Calu3 (cell line): ENCODE results near the gene TBPL2. TPM values are rescaled to one million over a fixed set of nuclear protein-coding genes. Genes with fewer than 3 reads are reported as not detected.

Source experiments
- BruUV-seq: library from RNA; stranded (reverse); fragments of 400-500 nt; replicated peaks from 2 replicates; lab custom pipeline; 2021; lab: Mats Ljungman, UMichigan
- CTCF ChIA-PET: fragments of 300-600 bp; sonication (Branson Sonifier 250); formaldehyde crosslinking; loops from one replicate; lab custom pipeline; 2022; ENCODE audit warnings: antibody characterized with exemption; lab: Charles Lee
- DNase-seq: peaks from one replicate; pipeline ENCODE4 v3.0.0; 2022
- H3K27ac Mint-ChIP-seq: one replicate; pipeline ENCODE4 v1.8.0; 2022; ENCODE audit warnings: mixed read lengths; ENCODE audit not compliant: unreplicated experiment
- H3K27me3 Mint-ChIP-seq: one replicate; pipeline ENCODE4 v1.8.0; 2022; ENCODE audit warnings: mixed read lengths; ENCODE audit not compliant: unreplicated experiment
- H3K36me3 Mint-ChIP-seq: one replicate; pipeline ENCODE4 v1.8.0; 2022; ENCODE audit warnings: mild to moderate bottlenecking, moderate library complexity, mixed read lengths; ENCODE audit not compliant: insufficient read depth, unreplicated experiment
- H3K4me1 Mint-ChIP-seq: one replicate; pipeline ENCODE4 v1.8.0; 2022; ENCODE audit warnings: mild to moderate bottlenecking, low read depth, mixed read lengths; ENCODE audit not compliant: unreplicated experiment
- H3K4me3 Mint-ChIP-seq: one replicate; pipeline ENCODE4 v1.8.0; 2022; ENCODE audit warnings: mild to moderate bottlenecking, low read depth, moderate library complexity, mixed read lengths; ENCODE audit not compliant: unreplicated experiment
- H3K9me3 Mint-ChIP-seq: one replicate; pipeline ENCODE4 v1.8.0; 2022; ENCODE audit warnings: low read depth, mixed read lengths; ENCODE audit not compliant: unreplicated experiment
- intact Hi-C: fragments of 100-400 bp; cut with micrococcal nuclease; formaldehyde crosslinking; loops from one replicate; pipeline ENCODE4 v1.10.0; 2022; ENCODE audit not compliant: unreplicated experiment
- total RNA-seq: library from RNA; stranded (reverse); gene quantifications from 2 replicates; pipeline ENCODE4 v1.2.3, GENCODE V29; 2022
- TF ChIP-seq, protein P1 (sequence below): fragments of 200-600 bp; IDR thresholded peaks from one replicate; pipeline ENCODE4 v1.8.0; 2022; ENCODE audit warnings: antibody characterized with exemption; ENCODE audit not compliant: unreplicated experiment

TBPL2 gene
- total RNA-seq, 1 experiment from 2014 or later: not detected

DNA sequence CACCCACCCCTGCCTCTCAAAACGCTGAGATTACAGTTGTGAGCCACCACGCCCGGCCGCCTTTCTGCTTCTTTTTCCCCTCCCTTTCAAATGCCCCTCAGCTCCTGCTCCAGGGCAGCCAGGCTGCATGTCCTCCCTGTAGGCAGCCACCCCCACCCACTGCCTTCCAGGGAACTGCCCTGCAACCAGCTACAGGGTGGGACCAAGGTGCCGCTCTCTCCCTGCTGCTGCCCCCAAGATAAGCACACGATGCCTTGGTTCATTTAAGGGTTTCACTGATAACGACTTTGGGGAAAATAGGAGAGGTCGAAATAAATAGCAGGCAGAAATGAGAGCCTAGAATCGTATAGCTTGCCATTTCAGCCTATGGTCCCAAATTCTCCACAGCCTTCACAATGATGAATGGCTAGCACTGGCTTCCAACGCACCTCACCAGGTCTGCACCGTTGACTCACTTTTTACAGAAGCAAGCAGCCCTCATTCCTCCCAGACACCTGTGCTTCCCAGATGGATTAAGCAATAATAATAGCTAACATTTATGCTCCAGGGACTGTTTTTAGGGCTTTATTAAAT lies 69.4 kb downstream of the TBPL2 start:
- Mint-ChIP-seq H3K9me3 (no peaks in the 10 kb centered on the region), H3K4me3 (no peak overlapping the region), H3K27ac (no peak overlapping the region), H3K36me3 (peaks cover 10% of the 10 kb centered on the region), H3K27me3 (no peaks in the 10 kb centered on the region), H3K4me1 (no peaks in the 10 kb centered on the region)
- CTCF ChIA-PET: no interaction called here
- intact Hi-C loops: no loop called here
- no peak for DNase-seq
- TF ChIP-seq, protein P1, sequence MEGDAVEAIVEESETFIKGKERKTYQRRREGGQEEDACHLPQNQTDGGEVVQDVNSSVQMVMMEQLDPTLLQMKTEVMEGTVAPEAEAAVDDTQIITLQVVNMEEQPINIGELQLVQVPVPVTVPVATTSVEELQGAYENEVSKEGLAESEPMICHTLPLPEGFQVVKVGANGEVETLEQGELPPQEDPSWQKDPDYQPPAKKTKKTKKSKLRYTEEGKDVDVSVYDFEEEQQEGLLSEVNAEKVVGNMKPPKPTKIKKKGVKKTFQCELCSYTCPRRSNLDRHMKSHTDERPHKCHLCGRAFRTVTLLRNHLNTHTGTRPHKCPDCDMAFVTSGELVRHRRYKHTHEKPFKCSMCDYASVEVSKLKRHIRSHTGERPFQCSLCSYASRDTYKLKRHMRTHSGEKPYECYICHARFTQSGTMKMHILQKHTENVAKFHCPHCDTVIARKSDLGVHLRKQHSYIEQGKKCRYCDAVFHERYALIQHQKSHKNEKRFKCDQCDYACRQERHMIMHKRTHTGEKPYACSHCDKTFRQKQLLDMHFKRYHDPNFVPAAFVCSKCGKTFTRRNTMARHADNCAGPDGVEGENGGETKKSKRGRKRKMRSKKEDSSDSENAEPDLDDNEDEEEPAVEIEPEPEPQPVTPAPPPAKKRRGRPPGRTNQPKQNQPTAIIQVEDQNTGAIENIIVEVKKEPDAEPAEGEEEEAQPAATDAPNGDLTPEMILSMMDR: no peak
- no TSS peak for BruUV-seq

DNA sequence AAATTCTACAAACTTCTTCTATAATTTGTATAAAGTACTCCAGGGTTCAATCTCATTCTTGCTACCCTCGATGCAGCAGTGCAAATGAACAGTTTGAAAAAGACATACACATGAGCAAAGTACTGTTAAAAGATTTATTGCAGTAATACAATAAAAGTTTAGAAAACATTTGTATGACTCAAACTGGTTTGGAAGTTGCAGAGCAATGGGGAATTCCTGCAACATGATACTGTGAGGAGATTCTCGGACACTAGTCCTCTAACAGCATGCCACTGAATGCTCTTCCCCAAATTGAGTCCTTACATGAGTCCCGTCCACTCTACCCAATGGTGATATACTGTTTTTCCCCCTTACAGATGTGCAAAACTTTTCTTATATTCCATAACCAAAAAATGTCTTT lies 74.1 kb downstream of the TBPL2 start:
- no peak for DNase-seq
- Mint-ChIP-seq H3K4me1 (no peaks in the 10 kb centered on the region), H3K36me3 (peaks cover 18% of the 10 kb centered on the region), H3K9me3 (no peaks in the 10 kb centered on the region), H3K27ac (no peak overlapping the region), H3K4me3 (no peak overlapping the region), H3K27me3 (no peaks in the 10 kb centered on the region)
- no TSS peak for BruUV-seq
- TF ChIP-seq, protein P1: no peak
- intact Hi-C loops: no loop called here
- CTCF ChIA-PET: no interaction called here

Other genes starting within 250 kb of the TBPL2 start
- 48.7 and 54.3 TPM in 2 replicates for gene DLGAP5, start 249.0 kb downstream of the TBPL2 start, total RNA-seq
- 30.0 and 34.5 TPM in 2 replicates for gene FBXO34, start 169.2 kb downstream of the TBPL2 start, total RNA-seq
- gene ATG14, start 28.8 kb downstream of the TBPL2 start, total RNA-seq: 8.1 and 9.4 TPM in 2 replicates
- 119 and 141 TPM in 2 replicates for gene KTN1, start 139.6 kb upstream of the TBPL2 start, total RNA-seq